GM18520 (cell line): ENCODE measurements around the gene ROR1.
"Not testable (repeated sequence)": the region's sequence is repeated elsewhere in the genome, so short reads cannot be mapped to it uniquely, and the experiment has no call there.

Experiments
- ATAC-seq: cut with Tn5 transposase; IDR thresholded peaks from one replicate; pipeline ENCODE4 v1.9.1; 2021; ENCODE audit not compliant: unreplicated experiment

ROR1 gene

GRCh38 chr1:64200064-64200463 is 426.2 kb downstream of the ROR1 start:
- no peak for ATAC-seq

DNA sequence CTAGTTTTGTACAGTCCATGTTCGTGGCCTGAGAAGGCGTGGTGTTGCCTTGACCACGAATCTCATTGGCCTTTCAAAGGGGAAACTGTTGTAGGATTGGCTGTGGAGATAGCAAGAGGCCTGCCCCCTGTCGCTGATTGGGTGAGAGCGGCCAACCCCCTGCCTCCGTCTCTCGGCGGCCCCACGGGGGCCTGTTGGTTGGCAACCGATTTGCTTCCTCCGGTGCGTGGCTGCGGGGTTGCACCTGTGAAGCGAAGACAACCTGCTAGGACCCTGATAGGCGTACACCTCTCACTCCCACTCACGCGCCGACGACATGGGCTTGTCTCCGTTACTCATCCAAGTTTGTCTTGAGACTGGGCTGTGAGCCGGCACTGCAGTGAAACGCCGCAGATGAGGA is 429.6 kb downstream of the ROR1 start, which contains the start of gene UBE2U:
UBE2U (plus strand) TSS at position 204 of the 400 bp plus-strand sequence. CDS start 428 bp downstream, outside the sequence.
- no peak for ATAC-seq

DNA sequence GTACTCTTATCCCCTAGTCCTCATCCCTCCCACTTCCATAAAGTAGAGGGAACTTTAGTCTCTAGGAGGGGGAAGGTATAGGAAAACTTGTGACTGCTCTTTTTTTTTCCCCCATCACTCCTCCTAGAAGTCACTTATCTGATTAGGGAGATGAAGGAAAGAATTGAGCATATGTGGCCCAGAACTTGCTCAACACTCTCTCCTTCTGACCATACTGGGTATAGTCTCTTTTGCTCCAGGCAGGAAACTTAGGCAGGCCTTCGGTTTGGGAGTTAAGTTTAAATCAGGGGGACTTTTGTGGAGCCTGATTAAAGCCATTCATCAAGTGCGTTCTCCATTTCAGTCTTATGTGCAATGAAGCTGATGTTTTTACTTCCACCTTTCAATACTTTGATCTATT is 435.4 kb downstream of the ROR1 start:
- ATAC-seq, result no peak

DNA sequence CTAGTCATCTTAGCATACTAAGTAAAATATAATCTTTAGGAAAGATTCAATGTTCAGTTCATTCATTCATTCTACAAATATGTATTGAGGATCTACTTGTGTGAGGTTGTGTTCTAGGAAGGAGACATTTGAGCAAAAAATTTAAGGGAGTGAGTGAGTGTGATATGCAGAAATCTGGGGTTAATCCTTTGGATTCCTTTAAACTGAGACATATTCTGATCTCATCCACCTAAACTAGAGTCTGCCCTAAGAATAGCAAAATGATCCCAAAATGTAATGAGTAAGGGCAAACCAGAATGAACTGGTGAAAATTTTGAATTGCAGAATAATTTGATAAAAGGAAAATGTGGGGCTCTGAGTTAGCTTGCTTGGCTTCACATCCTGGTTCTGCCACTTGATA is 438.2 kb downstream of the ROR1 start:
- ATAC-seq, result no peak

DNA sequence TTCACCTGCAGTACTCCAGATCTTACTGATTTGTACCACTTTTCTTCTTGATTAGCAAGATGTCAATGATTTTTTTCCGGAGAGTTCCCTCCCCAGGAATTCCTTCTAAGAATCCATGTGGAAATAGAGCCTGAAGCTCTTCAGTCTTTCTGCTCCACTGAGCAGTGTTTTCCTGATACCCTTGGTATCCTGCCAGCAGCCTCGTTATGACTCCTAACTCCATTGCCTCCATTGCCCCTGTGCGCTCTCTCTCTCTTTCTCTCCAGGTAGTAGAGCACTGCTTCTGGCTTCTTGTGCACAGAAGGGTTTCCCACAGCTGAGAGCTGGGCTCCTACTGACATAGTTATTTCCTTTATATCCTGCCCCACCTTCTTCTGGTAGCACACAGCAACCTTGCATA is 441.8 kb downstream of the ROR1 start:
- no peak for ATAC-seq

DNA sequence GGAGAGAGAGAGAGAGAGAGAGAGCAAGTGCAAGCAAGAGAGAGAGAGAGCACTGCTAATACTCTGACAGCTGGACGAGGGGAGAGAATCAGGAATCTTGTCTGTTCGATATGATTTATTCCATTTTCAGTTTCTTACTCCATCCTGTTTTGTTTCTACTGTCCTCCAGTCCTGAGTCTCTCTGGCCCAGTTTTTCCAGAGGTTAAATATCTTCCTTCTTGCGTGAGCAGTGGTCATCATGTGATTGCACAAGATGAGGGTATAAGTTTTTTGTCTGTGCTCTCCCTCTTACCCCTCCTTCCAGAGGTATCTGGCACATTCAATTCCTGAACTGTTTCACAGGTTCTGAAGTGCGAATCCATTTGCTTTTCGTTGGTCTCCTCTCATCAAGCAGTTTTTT is 446.4 kb downstream of the ROR1 start:
- ATAC-seq, result no peak

DNA sequence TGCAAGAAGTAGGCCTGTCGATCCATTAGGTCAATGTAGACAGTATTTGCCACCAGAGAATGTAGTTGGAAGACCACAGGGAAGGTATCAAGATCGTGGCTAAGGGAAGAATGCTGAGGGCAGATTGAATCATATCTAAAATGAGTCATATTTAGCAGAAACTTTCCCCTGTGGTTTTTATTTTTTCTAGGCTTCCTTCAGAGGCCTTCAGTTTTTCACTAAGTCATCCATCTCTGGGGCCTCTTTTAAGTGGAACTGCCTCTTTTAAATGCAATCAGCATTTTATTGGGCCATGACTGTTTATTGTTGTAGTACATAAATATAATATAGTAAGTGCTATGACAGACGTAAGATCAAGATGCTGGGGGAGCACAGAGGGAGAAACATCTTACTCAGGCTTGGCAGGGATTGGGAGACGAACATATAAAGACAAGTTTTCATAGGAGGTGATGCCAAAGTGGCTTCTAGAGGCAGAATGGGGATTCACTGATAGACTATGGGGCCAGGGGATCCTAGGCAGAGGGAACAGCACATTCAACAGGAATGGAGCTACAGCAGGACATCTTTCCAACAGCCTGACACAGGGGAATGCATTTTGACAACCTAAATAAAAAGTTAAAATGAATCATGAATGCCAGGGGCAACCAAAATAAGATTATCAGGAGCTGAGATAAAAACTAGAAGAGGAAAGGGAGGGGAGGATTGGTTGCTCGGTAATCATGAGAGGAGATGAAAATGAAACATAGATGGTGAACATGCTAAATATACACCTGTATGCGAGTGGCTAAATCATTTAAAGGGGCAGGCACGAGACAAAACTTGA is 449.7 kb downstream of the ROR1 start:
- peak; percentile 52 for ATAC-seq

DNA sequence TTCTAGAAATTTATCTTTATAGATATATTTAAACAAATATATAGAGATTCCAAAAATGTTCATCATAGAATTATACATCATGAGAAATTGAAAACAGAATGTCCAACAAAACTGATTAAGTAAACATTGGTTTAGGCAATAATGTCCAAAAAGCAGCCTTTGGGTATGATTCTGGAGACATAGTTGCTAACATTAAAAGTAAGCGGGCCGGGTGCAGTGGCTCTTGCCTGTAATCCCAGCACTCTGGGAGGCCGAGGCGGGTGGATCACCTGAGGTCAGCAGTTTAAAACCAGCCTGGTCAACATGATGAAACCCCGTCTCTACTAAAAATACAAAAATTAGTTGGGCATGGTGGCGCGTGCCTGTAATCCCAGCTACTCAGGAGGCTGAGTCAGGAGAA is 450.4 kb downstream of the ROR1 start:
- not testable (repeated sequence) for ATAC-seq

DNA sequence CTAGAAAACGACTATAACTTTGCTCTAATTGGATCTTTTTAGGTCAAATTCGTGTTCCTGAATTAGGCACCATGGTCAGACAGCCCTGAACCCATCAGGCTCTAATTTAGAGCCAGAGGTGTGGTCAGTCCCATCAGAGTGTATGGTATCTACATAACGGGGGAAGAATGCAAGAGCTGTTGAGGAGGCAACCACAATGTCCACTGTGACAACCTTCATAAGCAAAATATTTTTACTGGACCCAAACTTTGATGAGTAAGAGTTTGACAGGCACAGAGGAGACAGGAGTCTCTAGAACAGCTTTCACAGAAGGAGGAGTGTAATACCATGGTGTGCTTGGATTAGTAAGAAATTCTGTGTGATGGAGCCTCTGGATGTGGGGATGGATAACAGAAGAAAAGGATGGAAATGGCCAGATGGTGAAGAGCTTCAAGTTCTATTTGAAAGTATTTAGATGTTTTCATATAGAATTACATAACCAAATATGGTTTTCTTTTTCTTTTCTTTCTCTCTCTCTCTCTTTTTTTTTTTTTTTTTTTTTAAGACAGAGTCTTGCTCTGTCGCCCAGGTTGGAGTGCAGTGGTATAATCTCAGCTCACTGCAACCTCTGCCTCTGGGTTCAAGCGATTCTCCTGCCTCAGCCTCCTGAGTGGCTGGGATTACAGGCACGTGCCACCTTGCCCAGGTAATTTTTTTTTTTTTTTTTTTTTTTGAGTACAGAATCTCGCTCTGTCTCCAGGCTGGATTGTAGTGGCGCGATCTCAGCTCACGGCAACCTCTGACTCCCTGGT is 454.5 kb downstream of the ROR1 start:
- ATAC-seq, result no peak

DNA sequence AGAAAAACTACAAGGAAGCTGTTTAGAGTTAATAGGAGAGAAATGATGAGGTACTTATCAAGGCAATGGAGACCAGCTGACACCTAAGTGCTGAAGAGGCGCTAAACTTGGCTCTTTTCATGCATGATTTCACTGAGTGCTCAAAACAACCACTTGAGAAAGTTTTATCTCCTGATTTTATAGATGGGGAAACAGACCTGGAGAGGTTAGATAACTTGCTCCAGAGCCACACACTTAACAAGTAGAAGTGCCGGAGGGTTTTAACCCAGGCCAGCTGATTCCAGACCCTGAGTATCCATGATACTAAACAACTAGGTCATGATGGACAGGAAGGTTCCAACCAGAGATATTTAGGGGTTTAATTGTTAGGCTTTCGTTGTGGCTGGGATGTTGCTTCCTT is 455.5 kb downstream of the ROR1 start:
- no peak for ATAC-seq
